Activated CD4-positive, alpha-beta T cell treated with anti-CD3 and anti-CD28 coated beads, Interleukin-2, amount 10 ng/mL, durations not matched to agents 24 days and 14 days (primary cell): ENCODE measurements around the gene HNRNPA3. TPM values are rescaled to one million over a fixed set of nuclear protein-coding genes. Genes with fewer than 3 reads are reported as not detected.
"Not testable (repeated sequence)": the region's sequence is repeated elsewhere in the genome, so short reads cannot be mapped to it uniquely, and the experiment has no call there.

Source experiments
- DNase-seq: peaks from one replicate; pipeline ENCODE4 v3.0.0; 2022
- H3K27ac Mint-ChIP-seq: one replicate; pipeline ENCODE4 v1.8.0; 2022; ENCODE audit warnings: mild to moderate bottlenecking, mixed read lengths
- H3K27me3 Mint-ChIP-seq: one replicate; pipeline ENCODE4 v1.8.0; 2022; ENCODE audit warnings: mixed read lengths
- H3K36me3 Mint-ChIP-seq: one replicate; pipeline ENCODE4 v1.8.0; 2022; ENCODE audit warnings: low read depth, mild to moderate bottlenecking, mixed read lengths
- H3K4me1 Mint-ChIP-seq: one replicate; pipeline ENCODE4 v1.8.0; 2021; ENCODE audit warnings: mixed read lengths
- H3K4me3 Mint-ChIP-seq: one replicate; pipeline ENCODE4 v1.8.0; 2022; ENCODE audit warnings: mild to moderate bottlenecking, moderate library complexity, mixed read lengths
- H3K9me3 Mint-ChIP-seq: one replicate; pipeline ENCODE4 v1.8.0; 2021; ENCODE audit warnings: mixed read lengths
- intact Hi-C: fragments of 100-400 bp; cut with micrococcal nuclease; formaldehyde crosslinking; loops from one replicate; pipeline ENCODE4 v1.15.1; 2023
- total RNA-seq: library from RNA; stranded (reverse); gene quantifications from 2 replicates; pipeline ENCODE4 v1.2.3, GENCODE V29; 2022

HNRNPA3 gene
- total RNA-seq, 1 donor from 2014 or later: 333 TPM

DNA sequence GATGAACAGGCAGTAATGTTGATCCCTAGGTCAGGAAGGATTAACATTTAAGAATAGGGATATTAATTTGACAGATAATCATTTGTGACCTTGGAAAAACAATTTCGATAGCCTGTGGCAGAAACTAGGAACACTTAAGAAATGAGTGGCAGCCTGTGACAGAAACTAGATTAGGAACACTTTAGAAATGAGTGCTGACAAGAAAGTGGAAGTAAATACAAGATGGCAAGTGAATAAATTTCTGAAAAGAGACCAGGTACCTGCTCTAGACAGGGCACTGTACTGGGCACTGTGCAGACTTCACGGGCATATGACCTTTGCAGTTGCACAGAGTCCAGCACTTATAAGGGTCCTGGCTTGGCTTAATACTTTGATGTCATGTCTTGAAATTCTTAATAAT, 5.5 kb upstream of the HNRNPA3 start:
- H3K9me3 Mint-ChIP-seq: no peaks in the 10 kb centered on the region
- peaks cover 22% of the 10 kb centered on the region for H3K4me1 Mint-ChIP-seq
- peaks cover 7% of the 10 kb centered on the region for H3K36me3 Mint-ChIP-seq
- intact Hi-C loops: no loop called here
- H3K4me3 Mint-ChIP-seq: no peak overlapping the region
- peak overlapping the region; percentile 54 for H3K27ac Mint-ChIP-seq
- H3K27me3 Mint-ChIP-seq: no peaks in the 10 kb centered on the region
- no peak for DNase-seq

DNA sequence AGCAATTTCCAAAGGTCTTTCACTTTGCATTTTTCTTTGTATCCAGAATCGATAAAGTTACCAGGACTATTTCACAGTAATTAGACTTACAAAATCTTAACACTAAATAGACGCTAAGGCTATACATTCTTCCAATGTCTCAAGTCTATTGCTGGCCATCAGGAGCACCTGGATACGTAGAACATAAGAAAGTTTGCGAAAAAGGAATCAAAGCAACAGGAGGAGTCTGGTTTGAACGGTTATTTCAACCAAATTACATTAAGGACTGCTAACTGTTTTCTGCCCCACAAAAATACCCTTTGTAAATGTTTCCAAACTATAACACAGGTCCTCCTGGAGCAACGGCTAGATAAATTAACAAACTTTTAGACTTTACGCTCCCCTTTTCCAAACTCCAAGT, 1.4 kb upstream of the HNRNPA3 start:
- Mint-ChIP-seq H3K9me3 (no peaks in the 10 kb centered on the region), H3K36me3 (peaks cover 43% of the 10 kb centered on the region), H3K4me3 (peak overlapping the region; percentile 94), H3K27me3 (no peaks in the 10 kb centered on the region), H3K27ac (peak overlapping the region; percentile 98), H3K4me1 (peaks cover 38% of the 10 kb centered on the region)
- no peak for DNase-seq
- intact Hi-C loops: loop anchor here (5.0 kb wide), 3 partner anchors 121 to 1209 kb away; partner anchors contain the start of gene LNPK

DNA sequence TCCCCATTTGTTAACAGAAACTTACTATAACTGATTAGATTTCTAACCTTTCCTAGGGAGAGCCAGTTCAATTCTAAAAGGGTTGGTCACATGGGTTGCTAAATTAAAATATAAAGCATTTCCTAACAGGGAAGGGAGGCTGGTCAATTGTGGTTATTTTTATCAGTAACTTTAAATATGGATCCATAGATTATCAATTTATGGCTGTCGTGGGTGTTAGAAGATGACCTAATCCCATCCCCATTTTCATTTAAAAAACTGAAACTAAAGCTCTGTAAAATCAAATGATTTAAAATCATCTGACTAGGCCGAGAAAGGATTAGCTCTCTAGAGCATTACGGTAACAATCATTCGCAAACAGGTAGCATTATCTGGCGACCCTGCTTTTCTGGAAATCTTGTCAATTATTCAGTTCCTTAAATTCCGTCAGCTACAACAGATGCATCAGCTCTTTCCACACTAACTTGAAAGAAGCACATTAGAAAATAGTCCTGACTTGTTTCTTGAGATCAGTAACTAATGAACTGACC, 953 bp upstream of the HNRNPA3 start:
- Mint-ChIP-seq H3K36me3 (peaks cover 46% of the 10 kb centered on the region), H3K9me3 (no peaks in the 10 kb centered on the region), H3K27ac (peak overlapping the region; percentile 98), H3K27me3 (no peaks in the 10 kb centered on the region), H3K4me3 (peak overlapping the region; percentile 94), H3K4me1 (peaks cover 41% of the 10 kb centered on the region)
- no peak for DNase-seq
- intact Hi-C loops: loop anchor here (1.0 to 5.0 kb wide), 10 partner anchors 29 to 1239 kb away; partner anchors contain the start of genes AGPS, LNPK, PJVK and PRKRA

DNA sequence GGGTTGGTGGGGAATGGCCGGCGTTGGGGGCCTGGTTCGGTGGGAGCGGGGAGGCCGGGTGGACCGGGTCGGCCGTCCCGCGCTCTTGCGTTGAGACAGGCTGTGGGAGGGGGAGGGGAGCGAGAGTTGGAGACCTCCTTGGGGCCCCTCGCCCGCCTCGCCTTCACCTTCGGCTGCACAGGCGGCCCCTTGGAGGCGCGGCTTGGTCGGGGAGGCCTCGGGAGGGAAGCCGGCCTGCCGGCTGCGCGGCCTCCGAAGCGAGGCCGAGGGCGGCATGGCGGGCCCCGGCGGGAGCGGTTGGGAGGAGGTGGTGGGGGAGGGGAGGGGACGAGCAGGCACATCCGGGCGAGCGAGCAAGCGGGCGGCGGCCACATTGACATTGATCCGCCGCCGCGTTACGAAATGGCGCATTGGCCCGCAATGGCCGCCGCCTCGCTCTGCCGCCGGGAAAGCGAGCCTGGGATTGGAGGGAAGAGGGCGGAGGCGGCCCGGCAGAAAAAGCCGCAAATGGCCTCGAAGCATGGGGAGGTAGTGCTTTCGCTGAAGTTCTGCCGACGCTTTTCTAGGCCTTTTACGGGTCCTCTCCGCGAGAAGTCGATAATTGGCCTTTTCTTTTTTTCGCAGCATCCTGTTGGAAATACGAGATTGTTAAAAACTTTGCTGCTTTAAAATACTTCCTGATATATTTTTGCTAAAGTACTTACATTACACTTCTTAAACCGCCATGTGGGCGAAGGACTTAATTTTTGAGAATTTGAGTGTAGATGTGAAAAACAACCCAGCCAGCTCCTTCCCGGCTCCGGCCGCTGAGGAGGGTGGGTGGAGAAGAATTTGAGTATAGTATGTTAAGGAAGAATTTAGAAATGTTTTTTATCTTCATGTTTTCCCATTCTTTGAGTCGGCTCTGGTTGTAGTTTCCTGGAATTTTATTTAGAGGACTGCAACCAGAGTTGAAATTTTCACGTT, 580 bp downstream of the HNRNPA3 start:
- H3K36me3 Mint-ChIP-seq: peaks cover 57% of the 10 kb centered on the region
- intact Hi-C loops: loop anchor here (1.0 to 5.0 kb wide), 10 partner anchors 28 to 1238 kb away; partner anchors contain the start of genes AGPS, LNPK, PJVK and PRKRA
- H3K4me1 Mint-ChIP-seq: peaks cover 40% of the 10 kb centered on the region
- H3K4me3 Mint-ChIP-seq: peak overlapping the region; percentile 94
- H3K27me3 Mint-ChIP-seq: no peaks in the 10 kb centered on the region
- peak overlapping the region; percentile 98 for H3K27ac Mint-ChIP-seq
- no peaks in the 10 kb centered on the region for H3K9me3 Mint-ChIP-seq
- peak; percentile 96 for DNase-seq

DNA sequence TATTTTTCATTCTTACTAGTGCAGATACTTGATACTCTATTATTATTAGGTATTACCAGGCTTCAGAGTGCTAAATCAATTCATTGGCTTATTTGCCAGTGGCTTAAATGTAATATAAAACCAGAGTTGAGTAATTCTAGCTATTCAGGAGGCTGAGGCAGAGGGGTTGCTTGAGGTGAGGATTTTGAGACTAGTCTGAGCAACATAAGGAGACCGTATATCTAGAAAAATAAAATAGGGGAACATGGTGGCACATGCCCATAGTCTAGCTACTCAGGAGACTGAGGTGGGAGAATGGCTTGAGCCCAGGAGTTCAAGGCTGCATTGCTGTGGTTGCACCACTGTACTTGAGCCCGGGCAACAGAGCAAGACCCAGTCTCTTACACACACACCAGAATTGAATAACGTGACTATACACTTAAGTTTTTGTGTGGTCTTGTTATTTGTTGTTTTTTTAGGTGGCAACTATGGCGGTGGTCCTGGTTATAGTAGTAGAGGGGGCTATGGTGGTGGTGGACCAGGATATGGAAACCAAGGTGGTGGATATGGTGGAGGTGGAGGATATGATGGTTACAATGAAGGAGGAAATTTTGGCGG, 4.8 kb downstream of the HNRNPA3 start:
- no peaks in the 10 kb centered on the region for H3K9me3 Mint-ChIP-seq
- H3K4me3 Mint-ChIP-seq: no peak overlapping the region
- peaks cover 83% of the 10 kb centered on the region for H3K36me3 Mint-ChIP-seq
- H3K27me3 Mint-ChIP-seq: no peaks in the 10 kb centered on the region
- peak overlapping the region; percentile 43 for H3K27ac Mint-ChIP-seq
- H3K4me1 Mint-ChIP-seq: peaks cover 49% of the 10 kb centered on the region
- intact Hi-C loops: no loop called here
- DNase-seq: no peak

DNA sequence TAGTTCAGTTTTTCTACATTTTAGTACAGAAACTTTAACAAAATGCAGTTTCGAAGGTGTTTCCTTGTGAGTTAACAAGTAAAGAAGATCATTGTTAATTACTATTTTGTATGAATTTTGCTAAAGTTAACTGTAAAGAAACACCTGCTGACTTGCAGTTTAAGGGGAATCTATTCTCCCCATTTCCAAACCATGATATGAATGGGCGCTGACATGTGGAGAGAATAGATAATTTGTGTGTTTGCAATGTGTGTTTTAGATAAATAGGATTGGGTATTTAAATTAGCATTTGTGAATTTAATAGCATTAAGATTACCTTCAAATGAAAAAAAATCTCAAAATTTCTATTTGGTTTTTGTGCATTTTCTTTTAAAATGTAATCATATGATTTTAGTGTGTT, 7.2 kb downstream of the HNRNPA3 start:
- H3K9me3 Mint-ChIP-seq, DNase-seq, H3K4me3 Mint-ChIP-seq, H3K27me3 Mint-ChIP-seq, H3K27ac Mint-ChIP-seq: not testable (repeated sequence)
- Mint-ChIP-seq H3K36me3 (peaks cover 77% of the 10 kb centered on the region), H3K4me1 (peaks cover 46% of the 10 kb centered on the region)
- intact Hi-C loops: loop anchor here (5.0 kb wide), 1 partner anchor 328 kb away; no protein-coding TSS in a partner anchor

DNA sequence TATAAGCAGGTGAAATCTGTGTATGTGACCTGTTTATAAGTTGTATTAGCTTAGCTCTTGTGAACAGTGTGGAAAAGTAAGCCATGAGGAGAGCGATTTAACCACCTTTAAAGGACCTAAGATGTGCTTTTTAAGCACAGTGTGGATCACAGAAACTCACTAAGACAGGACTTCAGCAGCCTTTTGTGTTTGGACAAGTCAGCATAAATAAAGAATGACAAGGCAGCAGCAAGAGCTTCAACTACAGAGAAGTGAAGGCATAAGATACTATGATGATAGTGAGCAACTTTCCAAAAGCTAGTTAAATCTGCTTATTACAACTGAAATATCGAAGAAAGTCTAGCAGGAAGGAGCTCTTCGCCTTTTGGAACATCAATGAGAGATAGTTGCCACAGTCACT, 8.9 kb downstream of the HNRNPA3 start:
- intact Hi-C loops: loop anchor here (5.0 kb wide), 1 partner anchor 326 kb away; no protein-coding TSS in a partner anchor
- no peaks in the 10 kb centered on the region for H3K9me3 Mint-ChIP-seq
- no peak overlapping the region for H3K4me3 Mint-ChIP-seq
- H3K36me3 Mint-ChIP-seq: peaks cover 67% of the 10 kb centered on the region
- no peak for DNase-seq
- H3K4me1 Mint-ChIP-seq: peaks cover 31% of the 10 kb centered on the region
- no peaks in the 10 kb centered on the region for H3K27me3 Mint-ChIP-seq
- H3K27ac Mint-ChIP-seq: peak overlapping the region; percentile 3

DNA sequence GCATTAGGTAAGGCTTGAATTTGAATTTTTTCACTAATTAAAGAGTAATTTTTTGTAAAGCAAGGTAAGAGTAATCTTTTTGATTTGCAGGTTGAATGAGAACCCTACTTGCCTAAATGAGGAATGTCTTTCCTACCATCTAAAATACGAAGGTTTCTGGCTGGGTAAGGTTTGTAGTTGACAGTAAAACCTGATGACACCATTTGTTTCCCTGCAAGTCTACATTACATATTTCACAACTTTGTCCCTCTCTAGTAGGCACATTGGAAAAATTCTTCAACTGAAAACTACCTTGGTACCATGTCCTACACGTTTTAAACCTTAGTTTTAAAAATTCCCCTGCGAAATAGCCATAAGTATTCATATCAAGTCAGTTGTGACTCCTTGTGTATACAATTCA, 9.4 kb downstream of the HNRNPA3 start:
- Mint-ChIP-seq H3K36me3 (peaks cover 65% of the 10 kb centered on the region), H3K27ac (peak overlapping the region; percentile 37), H3K9me3 (no peaks in the 10 kb centered on the region), H3K4me3 (no peak overlapping the region), H3K4me1 (peaks cover 29% of the 10 kb centered on the region), H3K27me3 (no peaks in the 10 kb centered on the region)
- no peak for DNase-seq
- intact Hi-C loops: loop anchor here (5.0 kb wide), 1 partner anchor 325 kb away; no protein-coding TSS in a partner anchor

DNA sequence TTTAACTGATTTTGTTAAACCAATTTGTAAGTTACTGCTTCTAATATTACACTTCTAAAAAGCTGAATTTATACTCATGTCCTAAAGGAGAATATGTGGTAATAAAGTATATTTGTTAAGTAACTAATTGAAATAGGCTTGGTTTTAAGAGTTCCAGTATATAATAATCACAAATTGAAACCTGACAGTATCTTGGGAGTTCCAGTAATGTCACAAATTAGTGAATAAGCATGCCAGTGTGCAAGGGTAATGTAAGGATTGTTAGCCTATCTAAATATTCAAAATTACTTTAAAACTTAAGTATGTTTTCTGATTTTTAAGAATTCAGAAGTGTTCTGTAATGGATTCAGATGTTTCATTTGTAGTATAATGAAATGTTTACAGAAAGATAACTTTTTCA, 10.8 kb downstream of the HNRNPA3 start:
- not testable (repeated sequence) for H3K4me3 Mint-ChIP-seq

DNA sequence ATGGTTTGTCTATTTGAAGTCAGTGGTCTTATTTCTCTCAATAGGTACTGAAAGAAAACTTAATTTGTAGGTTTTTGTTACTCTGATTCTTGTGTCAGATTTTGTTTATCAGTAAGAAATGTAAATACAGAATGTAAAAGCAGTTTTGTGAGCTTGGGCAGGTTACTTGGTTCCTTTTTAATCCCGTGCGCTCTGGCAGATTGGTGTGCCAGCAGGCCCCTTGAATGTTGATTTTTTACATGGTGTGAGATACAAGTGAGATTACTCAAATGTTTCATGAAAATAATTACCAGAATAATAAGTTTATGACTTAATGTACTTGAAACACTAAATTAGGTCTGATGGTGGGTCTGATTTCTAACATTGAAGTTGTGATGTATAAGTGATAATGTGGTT, 13.4 kb downstream of the HNRNPA3 start:
- peak overlapping the region; percentile 67 for H3K27ac Mint-ChIP-seq
- no peak overlapping the region for H3K4me3 Mint-ChIP-seq
- no peaks in the 10 kb centered on the region for H3K27me3 Mint-ChIP-seq
- peaks cover 60% of the 10 kb centered on the region for H3K36me3 Mint-ChIP-seq
- no peak for DNase-seq
- no peaks in the 10 kb centered on the region for H3K9me3 Mint-ChIP-seq
- H3K4me1 Mint-ChIP-seq: peaks cover 25% of the 10 kb centered on the region
- intact Hi-C loops: loop anchor here (5.0 kb wide), 1 partner anchor 36 kb away; the partner anchor contains the start of gene NFE2L2

More for the DNA sequence above, 10.8 kb downstream of the HNRNPA3 start:
- H3K27ac Mint-ChIP-seq, H3K9me3 Mint-ChIP-seq, H3K27me3 Mint-ChIP-seq, DNase-seq: not testable (repeated sequence)
- intact Hi-C loops: loop anchor here (5.0 kb wide), 1 partner anchor 324 kb away; no protein-coding TSS in a partner anchor
- peaks cover 60% of the 10 kb centered on the region for H3K36me3 Mint-ChIP-seq
- H3K4me1 Mint-ChIP-seq: peaks cover 19% of the 10 kb centered on the region

DNA sequence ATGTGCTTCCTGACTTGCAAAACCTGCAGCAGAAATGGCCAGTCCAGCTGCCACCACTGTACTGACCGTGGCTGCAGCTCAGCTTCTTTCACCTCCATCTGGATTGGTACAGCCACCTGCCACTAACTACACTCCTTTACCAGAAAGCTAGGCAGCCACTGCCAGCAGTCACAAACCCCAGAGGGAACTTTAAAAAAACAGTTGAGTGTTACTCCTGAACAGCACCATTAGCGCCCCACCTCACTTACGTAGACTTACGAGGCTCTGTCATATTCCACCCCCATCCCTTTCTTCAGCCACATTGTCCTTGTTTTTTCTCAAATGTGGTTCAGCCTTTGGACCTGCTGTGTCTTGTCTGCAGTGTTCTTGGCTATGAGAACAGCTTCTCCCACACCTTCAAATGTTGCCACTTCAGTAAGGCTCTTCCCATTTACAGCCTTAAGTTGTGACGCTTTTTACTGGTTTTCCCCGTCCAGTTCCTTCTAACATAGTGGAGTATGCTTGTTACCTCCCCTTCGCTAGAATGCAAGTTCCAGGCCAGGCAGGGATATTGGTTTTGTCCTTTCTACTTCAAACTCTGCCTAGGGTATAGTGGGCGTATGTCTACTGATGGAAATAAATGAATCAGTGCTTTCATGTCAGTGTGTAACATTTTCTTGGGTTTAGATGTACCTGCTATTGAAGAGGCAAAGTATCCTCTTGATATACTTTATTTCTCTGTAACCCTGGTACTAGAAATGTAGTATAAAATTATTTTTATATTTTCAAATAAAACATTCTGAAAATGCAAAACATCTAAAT, 17.0 kb downstream of the HNRNPA3 start:
- Mint-ChIP-seq H3K27ac (peak overlapping the region; percentile 54), H3K4me3 (no peak overlapping the region), H3K27me3 (no peaks in the 10 kb centered on the region), H3K36me3 (peaks cover 64% of the 10 kb centered on the region), H3K4me1 (peaks cover 31% of the 10 kb centered on the region), H3K9me3 (no peaks in the 10 kb centered on the region)
- intact Hi-C loops: loop anchor here (5.0 kb wide), 1 partner anchor 33 kb away; the partner anchor contains the start of gene NFE2L2
- DNase-seq: peak; percentile 54

DNA sequence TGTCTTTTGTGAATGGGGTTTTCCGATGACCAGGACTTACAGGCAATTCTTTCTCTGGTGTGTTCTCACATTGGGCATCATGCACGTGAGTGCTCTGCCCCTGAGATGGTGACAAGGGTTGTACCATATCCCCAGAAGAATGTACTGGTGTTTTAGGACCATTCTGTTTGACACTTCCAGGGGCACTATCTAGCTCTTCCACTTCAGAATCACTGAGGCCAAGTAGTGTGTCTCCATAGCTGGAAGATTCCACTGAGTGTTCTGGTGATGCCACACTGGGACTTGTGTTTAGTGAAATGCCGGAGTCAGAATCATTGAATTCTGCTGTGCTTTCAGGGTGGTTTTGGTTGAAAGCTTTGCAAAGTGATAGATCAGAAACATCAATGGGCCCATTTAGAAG, 18.7 kb downstream of the HNRNPA3 start:
- H3K9me3 Mint-ChIP-seq: no peaks in the 10 kb centered on the region
- H3K4me3 Mint-ChIP-seq: no peak overlapping the region
- peaks cover 42% of the 10 kb centered on the region for H3K4me1 Mint-ChIP-seq
- peaks cover 69% of the 10 kb centered on the region for H3K36me3 Mint-ChIP-seq
- peak; percentile 54 for DNase-seq
- peak overlapping the region; percentile 56 for H3K27ac Mint-ChIP-seq
- intact Hi-C loops: no loop called here
- H3K27me3 Mint-ChIP-seq: no peaks in the 10 kb centered on the region

DNA sequence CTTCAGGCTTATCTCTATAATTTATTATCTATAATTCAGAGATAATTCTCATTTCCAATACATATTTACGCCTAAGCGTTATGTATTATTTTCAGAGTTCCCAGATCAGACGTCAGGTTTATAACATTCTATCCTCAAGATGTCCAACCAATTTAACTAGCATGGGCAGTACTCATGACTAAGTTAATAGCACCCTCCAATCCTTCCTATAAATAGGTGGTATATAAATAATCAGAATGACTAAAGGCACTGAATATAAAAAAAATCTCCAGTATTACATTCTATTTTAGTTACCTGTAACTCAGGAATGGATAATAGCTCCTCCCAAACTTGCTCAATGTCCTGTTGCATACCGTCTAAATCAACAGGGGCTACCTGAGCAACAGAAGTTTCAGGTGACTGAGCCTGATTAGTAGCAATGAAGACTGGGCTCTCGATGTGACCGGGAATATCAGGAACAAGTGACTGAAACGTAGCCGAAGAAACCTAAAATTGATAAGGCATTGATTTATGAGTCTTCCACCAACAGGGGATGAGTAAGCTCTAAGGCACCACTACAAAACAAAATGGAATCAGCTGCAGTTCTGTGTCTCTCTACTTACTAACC, 19.6 kb downstream of the HNRNPA3 start:
- intact Hi-C loops: no loop called here
- Mint-ChIP-seq H3K27ac (no peak overlapping the region), H3K36me3 (peaks cover 65% of the 10 kb centered on the region), H3K4me1 (peaks cover 40% of the 10 kb centered on the region), H3K9me3 (no peaks in the 10 kb centered on the region), H3K4me3 (no peak overlapping the region), H3K27me3 (no peaks in the 10 kb centered on the region)
- DNase-seq: no peak
